ENCODE measurements around the gene ZNF628.

DNA sequence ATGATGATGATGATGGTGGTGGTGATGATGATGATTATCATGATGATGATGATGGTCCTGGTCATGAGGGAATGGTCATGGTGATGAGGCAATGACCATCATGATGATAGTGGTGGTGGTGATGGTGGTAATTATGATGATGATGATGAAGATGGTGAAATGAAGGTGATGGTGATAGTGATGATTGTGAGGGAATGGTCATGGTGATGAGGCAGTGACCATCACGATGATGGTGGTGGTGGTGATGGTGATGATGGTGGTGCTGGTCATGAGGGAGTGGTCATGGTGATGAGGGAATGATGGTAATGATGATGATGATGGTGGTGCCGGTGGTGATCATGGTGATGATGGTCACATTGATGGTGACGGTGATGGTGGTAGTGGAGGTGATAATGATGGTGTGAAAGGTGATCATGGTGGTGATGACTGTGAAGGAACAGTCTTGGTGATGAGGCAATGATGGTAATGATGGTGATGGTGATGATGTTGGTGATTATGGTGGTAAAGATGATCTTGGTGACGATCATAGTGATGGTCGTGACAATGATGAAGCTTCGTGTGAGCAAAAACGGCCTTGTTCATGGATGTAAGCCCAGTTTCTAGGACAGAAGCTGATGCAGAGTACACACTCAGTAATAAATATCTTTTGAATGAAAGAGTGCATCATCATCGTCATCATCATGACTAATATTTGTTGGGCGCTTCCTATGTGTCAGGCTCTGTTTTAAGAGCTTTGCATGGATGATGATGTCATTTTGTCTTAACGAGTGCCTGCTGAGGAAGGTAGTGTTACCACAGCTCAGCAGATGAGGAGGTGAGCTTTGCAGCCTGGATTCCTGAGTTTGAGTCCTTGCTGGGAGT lies 43.3 kb downstream of the ZNF628 start:
- no peak for TF ChIP-seq CTCF (IDR thresholded peaks at IDR 0.05)
- TF ChIP-seq POLR2A (IDR thresholded peaks at IDR 0.05): no peak
- TF ChIP-seq EP300 (IDR thresholded peaks at IDR 0.05): no peak

Measured in ovary (tissue), 3 donors.